Measurements from ENCODE around the gene TMEM190.

The TMEM190 gene

GRCh38 chr19:55369653-55370304, 6.8 kb upstream of the TMEM190 start:
- peak overlapping the region; percentile 48 for H3K4me3 ChIP-seq (ENCODE audit: low read depth, low read length)
- CTCF ChIA-PET, result interaction anchor here (1.0 kb wide), 1 partner anchor 195 kb away, joined by 4 read pairs; no protein-coding TSS in a partner anchor
- peak; percentile 70 for TF ChIP-seq ZBTB26 (tag by site-specific recombination; optimal IDR thresholded peaks at IDR 0.05)
- TF ChIP-seq ZNF10 (tag by site-specific recombination; IDR thresholded peaks at IDR 0.05), result peak; percentile 32; the same call in 1 of the 2 replicates
- TF ChIP-seq GLIS1 (tag by site-specific recombination; IDR thresholded peaks at IDR 0.05), result peak; percentile 81
- peak; percentile 85 for TF ChIP-seq PATZ1 (tag by site-specific recombination; IDR thresholded peaks at IDR 0.05)
- TF ChIP-seq ZBTB10 (tag by site-specific recombination; IDR thresholded peaks at IDR 0.05), result peak; percentile 90
- TF ChIP-seq ZFHX2 (tag by site-specific recombination; conservative IDR thresholded peaks at IDR 0.05), result peak; percentile 34; the same call in 1 of the 2 replicates
- TF ChIP-seq ZNF610 (tag by site-specific recombination; IDR thresholded peaks at IDR 0.05; ENCODE audit: borderline replicate concordance), result no peak
- no peak for TF ChIP-seq ZNF692 (tag by site-specific recombination; IDR thresholded peaks at IDR 0.05)
- peak; percentile 68 for TF ChIP-seq ZBTB7A (tag by site-specific recombination; IDR thresholded peaks at IDR 0.05; ENCODE audit: low read depth)
- no peak for TF ChIP-seq ZSCAN5A (tag by site-specific recombination; IDR thresholded peaks at IDR 0.05)
- no peak for TF ChIP-seq ZNF223 (tag by site-specific recombination; IDR thresholded peaks at IDR 0.05)
- TF ChIP-seq KLF10 (tag by site-specific recombination; IDR thresholded peaks at IDR 0.05), result peak; percentile 87
- peak; percentile 84 for TF ChIP-seq ZNF335 (tag by site-specific recombination; conservative IDR thresholded peaks at IDR 0.05)
- TF ChIP-seq ZBTB17 (tag by site-specific recombination; IDR thresholded peaks at IDR 0.05), result peak; percentile 75
- TF ChIP-seq ZNF366 (tag by site-specific recombination; conservative IDR thresholded peaks at IDR 0.05), result peak; percentile 72
- peak; percentile 38; the same call in 1 of the 2 replicates for TF ChIP-seq IKZF3 (tag by site-specific recombination; IDR thresholded peaks at IDR 0.05)
- no peak for TF ChIP-seq ZNF112 (tag by site-specific recombination; IDR thresholded peaks at IDR 0.05)
- no peak for TF ChIP-seq ZNF785 (tag by site-specific recombination; IDR thresholded peaks at IDR 0.05)
- peak; percentile 52; the same call in 1 of the 2 replicates for TF ChIP-seq HIC1 (tag by site-specific recombination; IDR thresholded peaks at IDR 0.05)
- no peak for TF ChIP-seq ZFP69B (tag by site-specific recombination; IDR thresholded peaks at IDR 0.05)
- no peak for TF ChIP-seq FEZF1 (tag by site-specific recombination; IDR thresholded peaks at IDR 0.05)
- no peak for TF ChIP-seq ZNF280D (tag by site-specific recombination; IDR thresholded peaks at IDR 0.05)
- TF ChIP-seq GLIS2 (tag by site-specific recombination; IDR thresholded peaks at IDR 0.05), result peak; percentile 73

More at GRCh38 chr19:55369653-55370304, 6.8 kb upstream of the TMEM190 start:
- H3K36me3 ChIP-seq (ENCODE audit: control insufficient read depth in 2 of 2, insufficient read depth in 1 of 2, low read length in 2 of 2), result no peaks in the 10 kb centered on the region
- POLR2A ChIA-PET, result interaction anchor here (1.1 to 2.8 kb wide), 10 partner anchors 13 to 38 kb away, joined by 3 to 20 read pairs (median 6); partner anchors contain the start of genes KMT5C and UBE2S
- H3K4me1 ChIP-seq (ENCODE audit: control insufficient read depth, insufficient read depth, low read length), result peaks cover 5% of the 10 kb centered on the region; the same call in 1 of the 2 replicates
- H3K27ac ChIP-seq (ENCODE audit: extremely low read depth, low read depth, low read length), result no peak overlapping the region
- no peaks in the 10 kb centered on the region for H3K9me3 ChIP-seq (ENCODE audit: control insufficient read depth, insufficient read depth, low read depth, low read length)

Data from HEK293 (cell line).